ENCODE results near the gene HOXA6. TPM values are rescaled to one million over a fixed set of nuclear protein-coding genes. Genes with fewer than 3 reads are reported as not detected.

The HOXA6 gene
- total and polyA plus RNA-seq, 10 of the 15 experiments (the other 5 are each of a cell fraction or from before 2014, with no cell fraction given): 0.08 TPM; not detected in 9

DNA sequence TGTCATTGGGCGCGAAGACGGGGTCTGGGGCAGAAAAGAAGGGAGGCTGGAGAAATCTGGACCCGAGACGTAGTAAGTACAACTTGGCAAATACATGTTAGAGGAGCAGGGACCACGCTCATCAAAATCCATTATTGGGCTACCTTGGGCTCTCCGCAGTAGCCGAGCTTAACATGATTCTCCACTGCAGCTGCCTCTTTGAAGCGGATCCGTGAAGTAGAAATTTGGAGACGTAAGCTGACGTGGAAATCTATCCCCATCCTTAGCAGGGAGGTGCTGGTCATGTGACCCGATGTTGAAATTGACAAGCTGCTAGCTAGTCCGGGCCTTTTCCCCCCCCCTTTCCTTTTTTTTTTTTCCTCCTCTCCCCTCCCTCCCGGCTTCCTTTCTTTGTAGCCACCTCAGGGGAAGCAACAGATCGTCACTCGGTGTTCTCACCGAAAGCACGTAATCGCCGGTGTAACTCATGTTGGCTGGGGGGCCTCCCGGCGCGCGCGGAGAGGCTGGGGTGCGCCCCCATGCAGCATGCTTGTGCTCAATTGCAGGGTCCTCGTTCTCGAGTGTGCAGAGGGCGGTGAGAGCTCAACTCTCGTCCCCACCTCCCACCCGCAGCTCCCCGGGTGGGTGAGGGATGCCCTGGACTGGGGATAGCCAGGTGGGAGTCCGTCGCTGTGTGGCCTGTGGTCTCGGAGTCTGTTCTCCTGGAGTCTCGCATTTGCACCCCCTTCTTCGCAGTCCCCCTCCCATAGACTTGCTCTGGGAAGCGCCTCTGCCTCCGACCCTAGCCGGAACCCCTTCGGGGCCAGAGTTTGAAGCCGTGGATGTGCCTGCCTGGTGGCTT is 37.7 kb upstream of the HOXA6 start, which contains the start of gene HOXA11:
Gene HOXA11 (minus strand): TSS at position 220 of the 841 bp plus-strand sequence. CDS start 88 bp downstream, at position 132.
- WGBS (ENCODE audit: insufficient coverage, insufficient replicate concordance, low lambda C conversion rate, missing lambda C conversion rate): 28% methylated on average over 33 of the region's 43 CpGs
- BruUV-seq (replicated peaks): no TSS peak
- ChIA-PET CTCF (no interaction called here), SMC1A (ENCODE audit: uncharacterized antibody, unreplicated experiment) (no interaction called here), POLR2A (no interaction called here), RAD21 (ENCODE audit: unreplicated experiment) (interaction anchor here (1.4 kb wide), 1 partner anchor 11 kb away, joined by 4 read pairs; no protein-coding TSS in a partner anchor)
- ATAC-seq (no peak), FAIRE-seq (no peak), DNase-seq (ENCODE audit: low read depth, low spot score) (no peak)
- no peak within 1 kb of the TSS for H3K9ac ChIP-seq (ENCODE audit: control insufficient read depth, insufficient read depth, low read length)
- H3K4me2 ChIP-seq (ENCODE audit: control insufficient read depth, insufficient read depth): peak within 1 kb of the TSS; percentile 22
- intact Hi-C loops (cut with micrococcal nuclease; ENCODE audit: unreplicated experiment) (no loop called here), in situ Hi-C loops (cut with MboI) (no loop called here)
- H4K20me1 ChIP-seq (ENCODE audit: control insufficient read depth, insufficient read depth): no peaks in the 10 kb centered on the region
- no peaks in the 10 kb centered on the region for H3K36me3 ChIP-seq (ENCODE audit: control insufficient read depth in 2 of 2, insufficient read depth in 2 of 2, low read length in 1 of 2)
- peaks cover 42 to 52% of the 10 kb centered on the region in 2 experiments for H3K27me3 ChIP-seq (replicated peaks in 1 of 2; ENCODE audit: control insufficient read depth in 2 of 2, insufficient read depth in 2 of 2, low read length in 1 of 2)
- no peak within 1 kb of the TSS for H3K27ac ChIP-seq (ENCODE audit: control insufficient read depth, insufficient read depth)
- H3K4me3 ChIP-seq: no peak within 1 kb of the TSS
- no peaks in the 10 kb centered on the region for H3K4me1 ChIP-seq (ENCODE audit: control insufficient read depth, insufficient read depth, low read length)
- TF ChIP-seq, protein P1, sequence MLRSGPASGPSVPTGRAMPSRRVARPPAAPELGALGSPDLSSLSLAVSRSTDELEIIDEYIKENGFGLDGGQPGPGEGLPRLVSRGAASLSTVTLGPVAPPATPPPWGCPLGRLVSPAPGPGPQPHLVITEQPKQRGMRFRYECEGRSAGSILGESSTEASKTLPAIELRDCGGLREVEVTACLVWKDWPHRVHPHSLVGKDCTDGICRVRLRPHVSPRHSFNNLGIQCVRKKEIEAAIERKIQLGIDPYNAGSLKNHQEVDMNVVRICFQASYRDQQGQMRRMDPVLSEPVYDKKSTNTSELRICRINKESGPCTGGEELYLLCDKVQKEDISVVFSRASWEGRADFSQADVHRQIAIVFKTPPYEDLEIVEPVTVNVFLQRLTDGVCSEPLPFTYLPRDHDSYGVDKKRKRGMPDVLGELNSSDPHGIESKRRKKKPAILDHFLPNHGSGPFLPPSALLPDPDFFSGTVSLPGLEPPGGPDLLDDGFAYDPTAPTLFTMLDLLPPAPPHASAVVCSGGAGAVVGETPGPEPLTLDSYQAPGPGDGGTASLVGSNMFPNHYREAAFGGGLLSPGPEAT (IDR thresholded peaks at IDR 0.05; ENCODE audit: low read depth): no peak
- TF ChIP-seq STAT1 (conservative IDR thresholded peaks at IDR 0.05): no peak
- TF ChIP-seq ZNF274 (IDR thresholded peaks at IDR 0.05; ENCODE audit: insufficient read depth, insufficient read length): no peak
- TF ChIP-seq, protein P2, sequence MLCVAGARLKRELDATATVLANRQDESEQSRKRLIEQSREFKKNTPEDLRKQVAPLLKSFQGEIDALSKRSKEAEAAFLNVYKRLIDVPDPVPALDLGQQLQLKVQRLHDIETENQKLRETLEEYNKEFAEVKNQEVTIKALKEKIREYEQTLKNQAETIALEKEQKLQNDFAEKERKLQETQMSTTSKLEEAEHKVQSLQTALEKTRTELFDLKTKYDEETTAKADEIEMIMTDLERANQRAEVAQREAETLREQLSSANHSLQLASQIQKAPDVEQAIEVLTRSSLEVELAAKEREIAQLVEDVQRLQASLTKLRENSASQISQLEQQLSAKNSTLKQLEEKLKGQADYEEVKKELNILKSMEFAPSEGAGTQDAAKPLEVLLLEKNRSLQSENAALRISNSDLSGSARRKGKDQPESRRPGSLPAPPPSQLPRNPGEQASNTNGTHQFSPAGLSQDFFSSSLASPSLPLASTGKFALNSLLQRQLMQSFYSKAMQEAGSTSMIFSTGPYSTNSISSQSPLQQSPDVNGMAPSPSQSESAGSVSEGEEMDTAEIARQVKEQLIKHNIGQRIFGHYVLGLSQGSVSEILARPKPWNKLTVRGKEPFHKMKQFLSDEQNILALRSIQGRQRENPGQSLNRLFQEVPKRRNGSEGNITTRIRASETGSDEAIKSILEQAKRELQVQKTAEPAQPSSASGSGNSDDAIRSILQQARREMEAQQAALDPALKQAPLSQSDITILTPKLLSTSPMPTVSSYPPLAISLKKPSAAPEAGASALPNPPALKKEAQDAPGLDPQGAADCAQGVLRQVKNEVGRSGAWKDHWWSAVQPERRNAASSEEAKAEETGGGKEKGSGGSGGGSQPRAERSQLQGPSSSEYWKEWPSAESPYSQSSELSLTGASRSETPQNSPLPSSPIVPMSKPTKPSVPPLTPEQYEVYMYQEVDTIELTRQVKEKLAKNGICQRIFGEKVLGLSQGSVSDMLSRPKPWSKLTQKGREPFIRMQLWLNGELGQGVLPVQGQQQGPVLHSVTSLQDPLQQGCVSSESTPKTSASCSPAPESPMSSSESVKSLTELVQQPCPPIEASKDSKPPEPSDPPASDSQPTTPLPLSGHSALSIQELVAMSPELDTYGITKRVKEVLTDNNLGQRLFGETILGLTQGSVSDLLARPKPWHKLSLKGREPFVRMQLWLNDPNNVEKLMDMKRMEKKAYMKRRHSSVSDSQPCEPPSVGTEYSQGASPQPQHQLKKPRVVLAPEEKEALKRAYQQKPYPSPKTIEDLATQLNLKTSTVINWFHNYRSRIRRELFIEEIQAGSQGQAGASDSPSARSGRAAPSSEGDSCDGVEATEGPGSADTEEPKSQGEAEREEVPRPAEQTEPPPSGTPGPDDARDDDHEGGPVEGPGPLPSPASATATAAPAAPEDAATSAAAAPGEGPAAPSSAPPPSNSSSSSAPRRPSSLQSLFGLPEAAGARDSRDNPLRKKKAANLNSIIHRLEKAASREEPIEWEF (IDR thresholded peaks at IDR 0.05; ENCODE audit: insufficient replicate concordance, low read depth, low read length): no peak
- TF ChIP-seq KAT2A (conservative IDR thresholded peaks at IDR 0.05; ENCODE audit: control insufficient read depth, low read depth, low read length): no peak
- no peak for TF ChIP-seq CHD1 (IDR thresholded peaks at IDR 0.05; ENCODE audit: low read depth, low read length)
- TF ChIP-seq, protein P3, sequence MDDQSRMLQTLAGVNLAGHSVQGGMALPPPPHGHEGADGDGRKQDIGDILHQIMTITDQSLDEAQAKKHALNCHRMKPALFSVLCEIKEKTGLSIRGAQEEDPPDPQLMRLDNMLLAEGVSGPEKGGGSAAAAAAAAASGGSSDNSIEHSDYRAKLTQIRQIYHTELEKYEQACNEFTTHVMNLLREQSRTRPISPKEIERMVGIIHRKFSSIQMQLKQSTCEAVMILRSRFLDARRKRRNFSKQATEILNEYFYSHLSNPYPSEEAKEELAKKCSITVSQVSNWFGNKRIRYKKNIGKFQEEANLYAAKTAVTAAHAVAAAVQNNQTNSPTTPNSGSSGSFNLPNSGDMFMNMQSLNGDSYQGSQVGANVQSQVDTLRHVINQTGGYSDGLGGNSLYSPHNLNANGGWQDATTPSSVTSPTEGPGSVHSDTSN (IDR thresholded peaks at IDR 0.05; ENCODE audit: insufficient replicate concordance, low read depth, low read length): no peak
- no peak for TF ChIP-seq SPI1 (IDR thresholded peaks at IDR 0.05; ENCODE audit: borderline replicate concordance, insufficient read depth, low read depth, low read length)
- no peak for TF ChIP-seq GATAD2B (conservative IDR thresholded peaks at IDR 0.05; ENCODE audit: low read depth)
- TF ChIP-seq RBBP5 (conservative IDR thresholded peaks at IDR 0.05): no peak
- H2AFZ ChIP-seq (ENCODE audit: control insufficient read depth, low read depth, low read length): no peak within 1 kb of the TSS; the same call in 1 of the 2 replicates
- no peaks in the 10 kb centered on the region for H3K79me2 ChIP-seq (ENCODE audit: control insufficient read depth, insufficient read depth, low read length)
- no peaks in the 10 kb centered on the region; the same call in 2 of the 3 replicates for H3K9me3 ChIP-seq (replicated peaks; ENCODE audit: control insufficient read depth, insufficient read depth, low read length)

All from GM12878 (cell line).